NB4 (cell line): ENCODE measurements around the gene PHF21B.

Experiments used
- MYC ChIP-seq: IDR thresholded peaks from 2 replicates; pipeline ENCODE4 v1.6.1; 2011; ENCODE audit warnings: low read depth, low read length
- POLR2A ChIP-seq: IDR thresholded peaks from 2 replicates; pipeline ENCODE4 v1.6.1; 2011; ENCODE audit warnings: mild to moderate bottlenecking; ENCODE audit not compliant: insufficient read length; ENCODE audit errors: extremely low read depth
- TF ChIP-seq, protein P1 (sequence below): IDR thresholded peaks from one replicate; pipeline ENCODE4 v1.5.1; 2012; ENCODE audit warnings: low read depth, low read length

DNA sequence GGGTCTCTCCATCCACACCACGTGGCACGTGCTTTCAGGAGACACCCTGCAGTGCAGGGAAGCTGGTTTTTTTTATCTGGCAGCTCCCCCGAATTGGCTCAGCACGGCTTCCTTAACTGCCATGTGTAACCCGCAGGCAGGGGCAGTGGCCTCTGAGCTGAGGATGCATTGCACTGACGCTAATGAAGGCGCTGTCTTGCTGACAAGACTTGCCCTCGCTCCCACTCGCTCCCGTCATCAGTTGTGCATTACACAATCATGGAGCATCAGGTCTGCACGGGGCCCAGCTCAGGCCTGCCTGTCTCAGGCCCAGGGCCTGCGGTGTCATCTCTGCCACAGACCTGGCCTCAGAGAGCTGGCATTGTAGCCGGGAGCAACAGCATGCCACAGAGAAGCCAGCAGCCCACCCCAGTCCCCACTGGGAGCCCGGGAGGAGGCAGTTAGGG is 161.5 kb downstream of the PHF21B start:
- TF ChIP-seq, protein P1, sequence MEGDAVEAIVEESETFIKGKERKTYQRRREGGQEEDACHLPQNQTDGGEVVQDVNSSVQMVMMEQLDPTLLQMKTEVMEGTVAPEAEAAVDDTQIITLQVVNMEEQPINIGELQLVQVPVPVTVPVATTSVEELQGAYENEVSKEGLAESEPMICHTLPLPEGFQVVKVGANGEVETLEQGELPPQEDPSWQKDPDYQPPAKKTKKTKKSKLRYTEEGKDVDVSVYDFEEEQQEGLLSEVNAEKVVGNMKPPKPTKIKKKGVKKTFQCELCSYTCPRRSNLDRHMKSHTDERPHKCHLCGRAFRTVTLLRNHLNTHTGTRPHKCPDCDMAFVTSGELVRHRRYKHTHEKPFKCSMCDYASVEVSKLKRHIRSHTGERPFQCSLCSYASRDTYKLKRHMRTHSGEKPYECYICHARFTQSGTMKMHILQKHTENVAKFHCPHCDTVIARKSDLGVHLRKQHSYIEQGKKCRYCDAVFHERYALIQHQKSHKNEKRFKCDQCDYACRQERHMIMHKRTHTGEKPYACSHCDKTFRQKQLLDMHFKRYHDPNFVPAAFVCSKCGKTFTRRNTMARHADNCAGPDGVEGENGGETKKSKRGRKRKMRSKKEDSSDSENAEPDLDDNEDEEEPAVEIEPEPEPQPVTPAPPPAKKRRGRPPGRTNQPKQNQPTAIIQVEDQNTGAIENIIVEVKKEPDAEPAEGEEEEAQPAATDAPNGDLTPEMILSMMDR: no peak
- peak; percentile 69 for TF ChIP-seq MYC
- TF ChIP-seq POLR2A: no peak
